GM21786 (cell line): ENCODE measurements around the gene SUCNR1.
"Not testable (repeated sequence)": the region's sequence is repeated elsewhere in the genome, so short reads cannot be mapped to it uniquely, and the experiment has no call there.

Experiments
- ATAC-seq: cut with Tn5 transposase; IDR thresholded peaks from one replicate; pipeline ENCODE4 v1.9.1; 2021; ENCODE audit not compliant: unreplicated experiment

The SUCNR1 gene, protein sequence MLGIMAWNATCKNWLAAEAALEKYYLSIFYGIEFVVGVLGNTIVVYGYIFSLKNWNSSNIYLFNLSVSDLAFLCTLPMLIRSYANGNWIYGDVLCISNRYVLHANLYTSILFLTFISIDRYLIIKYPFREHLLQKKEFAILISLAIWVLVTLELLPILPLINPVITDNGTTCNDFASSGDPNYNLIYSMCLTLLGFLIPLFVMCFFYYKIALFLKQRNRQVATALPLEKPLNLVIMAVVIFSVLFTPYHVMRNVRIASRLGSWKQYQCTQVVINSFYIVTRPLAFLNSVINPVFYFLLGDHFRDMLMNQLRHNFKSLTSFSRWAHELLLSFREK

DNA sequence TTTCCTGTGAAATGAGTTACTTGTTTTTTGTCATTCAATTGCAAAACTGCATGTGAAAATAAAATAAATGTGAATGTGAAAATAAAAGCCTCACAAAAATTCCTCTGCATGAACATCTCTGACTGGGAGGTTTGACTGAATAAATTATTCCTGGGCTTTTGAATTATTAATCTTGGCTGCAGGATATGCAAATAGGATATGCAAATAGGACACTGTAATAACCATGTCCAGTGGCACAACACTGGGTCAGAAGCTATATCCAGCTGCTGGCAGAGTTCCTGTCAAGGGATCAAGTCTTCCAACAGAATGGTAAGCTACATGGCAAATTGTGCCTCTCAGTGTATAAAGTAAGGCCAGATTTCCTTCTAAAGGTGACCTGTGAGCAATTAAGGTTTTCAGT, at the start of gene SUCNR1:
Gene SUCNR1 (plus strand): TSS at position 246 of the 400 bp plus-strand sequence. CDS start 6,250 bp downstream, outside the sequence.
- ATAC-seq: no peak

DNA sequence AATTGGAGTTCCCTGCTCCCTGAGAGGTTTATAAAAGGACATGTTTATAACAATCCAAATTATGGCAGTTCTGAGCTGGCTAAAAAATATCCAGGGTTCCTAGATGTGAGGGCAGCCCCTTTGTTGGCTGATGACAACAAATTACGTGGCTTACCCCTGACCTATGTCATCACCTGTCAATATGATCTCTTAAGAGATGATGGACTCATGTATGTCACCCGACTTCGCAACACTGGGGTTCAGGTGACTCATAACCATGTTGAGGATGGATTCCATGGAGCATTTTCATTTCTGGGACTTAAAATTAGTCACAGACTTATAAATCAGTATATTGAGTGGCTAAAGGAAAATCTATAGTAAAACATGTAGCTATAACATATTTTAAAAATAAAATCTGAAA, 45.6 kb upstream of the SUCNR1 start:
- no peak for ATAC-seq

DNA sequence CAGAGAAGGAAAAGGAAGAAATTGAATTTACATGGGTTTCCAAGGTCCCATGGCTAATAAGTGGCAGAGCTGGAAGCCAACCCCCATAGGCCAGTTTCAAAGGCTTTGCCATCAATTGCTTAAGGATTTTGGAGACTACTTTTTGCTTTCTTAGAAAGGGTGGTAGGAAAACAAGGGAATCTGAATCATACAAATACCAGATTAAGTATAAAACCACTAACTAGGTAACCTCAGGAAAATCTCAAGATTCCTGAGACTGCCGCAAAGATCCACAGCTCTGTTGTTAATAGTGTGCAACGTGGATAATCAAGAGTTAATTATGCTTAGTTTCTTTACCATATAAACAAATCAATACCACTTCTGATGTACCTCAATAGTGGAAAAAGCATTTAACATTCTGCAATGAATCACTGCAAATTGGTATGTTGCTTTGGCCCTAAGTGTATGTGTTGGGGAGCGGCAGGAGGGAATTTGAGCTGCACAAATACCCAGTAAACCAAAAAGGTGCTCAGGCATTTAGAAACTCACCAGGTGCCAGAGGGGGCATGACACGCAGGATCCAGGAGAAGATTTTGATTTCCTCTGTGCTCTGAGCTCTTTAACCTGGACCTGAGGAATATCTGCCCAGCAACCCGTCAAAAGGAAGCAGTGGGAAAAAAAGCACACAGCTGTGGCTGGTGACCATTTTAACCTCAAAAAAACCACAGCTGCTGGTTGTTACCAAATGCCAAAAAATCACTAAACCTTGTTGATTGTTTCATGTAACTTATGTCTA, 37.5 kb upstream of the SUCNR1 start:
- no peak for ATAC-seq

DNA sequence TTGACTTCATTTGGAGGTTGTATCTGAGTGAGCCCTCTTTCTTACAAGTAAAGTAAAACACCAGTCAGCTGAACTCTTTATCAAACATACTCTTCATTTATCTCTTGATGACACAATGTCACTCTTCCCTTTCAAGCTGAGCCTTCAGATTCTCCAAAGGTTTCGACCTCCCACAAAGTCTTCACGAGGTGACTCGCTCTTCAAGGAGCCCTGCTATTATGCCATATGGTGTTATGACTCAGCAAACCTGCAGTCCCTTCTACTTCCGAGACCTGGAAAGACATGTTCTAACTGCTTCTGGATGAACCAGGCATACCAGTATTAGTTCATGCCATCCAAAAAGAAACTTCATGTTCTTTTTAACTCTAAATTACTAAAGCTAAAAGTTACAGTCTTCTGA, 36.4 kb upstream of the SUCNR1 start:
- no peak for ATAC-seq

DNA sequence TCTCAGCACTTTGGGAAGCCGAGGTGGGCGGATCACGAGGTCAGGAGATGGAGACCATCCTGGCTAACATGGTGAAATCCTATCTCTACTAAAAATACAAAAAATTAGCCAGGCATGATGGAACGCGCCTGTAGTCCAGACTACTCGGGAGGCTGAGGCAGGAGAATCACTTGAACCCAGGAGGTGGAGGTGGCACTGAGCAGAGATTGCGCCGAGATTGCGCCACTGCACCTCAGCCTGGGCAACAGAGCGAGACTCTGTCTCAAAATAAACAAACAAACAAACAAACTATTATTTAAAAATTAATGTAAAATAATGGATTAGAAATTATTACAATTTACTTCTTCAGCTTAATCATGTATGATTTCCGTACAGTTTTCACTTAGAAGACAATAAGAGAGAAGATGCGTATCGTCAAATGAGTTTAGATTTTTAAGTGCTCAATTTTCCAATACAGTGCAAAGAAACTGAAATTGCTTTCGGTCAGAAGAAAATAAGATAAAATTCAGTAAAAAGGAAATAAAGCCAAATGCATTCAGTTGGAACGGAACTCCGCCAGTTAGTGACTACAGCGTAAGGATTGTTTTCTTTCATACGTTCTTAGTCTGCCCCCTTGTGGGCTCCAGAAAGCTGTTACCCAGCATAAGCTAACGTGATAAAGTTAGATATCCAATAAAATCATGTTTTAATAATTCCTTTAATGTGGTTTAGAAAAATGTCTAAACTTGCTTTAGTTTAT, 34.7 kb upstream of the SUCNR1 start:
- peak; percentile 76 for ATAC-seq

DNA sequence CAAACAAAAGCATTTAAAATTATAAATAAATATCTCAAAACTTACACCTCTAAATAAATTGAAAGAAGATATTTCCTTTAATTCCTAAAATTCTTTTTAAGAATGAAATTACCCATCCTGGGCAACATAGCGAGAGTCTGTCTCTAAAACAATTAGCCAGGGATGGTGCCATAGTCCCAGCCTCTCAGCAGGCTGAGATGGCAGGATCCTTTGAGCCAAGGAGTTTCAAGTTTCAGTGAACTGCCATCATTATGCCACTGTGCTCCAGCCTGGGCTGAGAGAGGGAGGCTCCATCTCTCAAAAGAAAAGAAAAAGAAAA, 34.2 kb upstream of the SUCNR1 start:
- no peak for ATAC-seq

DNA sequence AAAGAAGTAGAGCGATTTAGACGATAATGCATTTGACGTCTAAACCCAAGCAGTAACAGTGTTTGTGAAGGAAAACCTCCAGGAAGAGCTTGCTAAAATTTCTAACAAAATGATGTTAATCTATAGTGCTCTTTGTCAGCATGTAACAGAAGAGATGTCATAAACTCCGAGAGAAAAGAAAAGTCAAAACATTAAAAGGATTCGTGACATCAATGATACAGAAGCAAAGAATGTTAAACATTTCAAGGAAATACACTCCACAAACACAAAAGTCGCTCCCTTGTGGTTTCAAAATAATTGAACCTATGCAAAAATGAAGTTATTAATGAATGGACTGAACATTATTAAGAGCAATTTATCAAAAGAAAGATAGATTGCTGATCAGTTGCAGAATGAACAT, 31.6 kb upstream of the SUCNR1 start:
- ATAC-seq: no peak

DNA sequence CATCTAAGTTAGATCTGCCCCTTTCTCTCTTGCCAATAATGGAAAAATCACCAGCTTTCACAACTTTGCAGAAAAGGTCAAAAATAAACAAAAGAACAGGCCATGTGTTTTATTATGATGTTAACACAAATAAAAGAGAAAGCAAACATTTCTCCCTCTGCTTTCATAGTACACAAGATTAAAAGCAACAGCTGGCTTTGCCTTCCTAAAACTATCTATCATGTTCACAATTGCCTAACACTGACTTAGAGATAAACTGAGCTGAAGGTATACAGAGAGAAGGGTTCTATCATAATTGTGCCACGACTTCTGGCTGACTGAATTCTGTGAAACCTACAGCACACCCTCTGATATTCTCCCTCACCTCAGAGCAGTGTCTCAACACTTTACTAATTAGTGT, 30.2 kb upstream of the SUCNR1 start:
- no peak for ATAC-seq

DNA sequence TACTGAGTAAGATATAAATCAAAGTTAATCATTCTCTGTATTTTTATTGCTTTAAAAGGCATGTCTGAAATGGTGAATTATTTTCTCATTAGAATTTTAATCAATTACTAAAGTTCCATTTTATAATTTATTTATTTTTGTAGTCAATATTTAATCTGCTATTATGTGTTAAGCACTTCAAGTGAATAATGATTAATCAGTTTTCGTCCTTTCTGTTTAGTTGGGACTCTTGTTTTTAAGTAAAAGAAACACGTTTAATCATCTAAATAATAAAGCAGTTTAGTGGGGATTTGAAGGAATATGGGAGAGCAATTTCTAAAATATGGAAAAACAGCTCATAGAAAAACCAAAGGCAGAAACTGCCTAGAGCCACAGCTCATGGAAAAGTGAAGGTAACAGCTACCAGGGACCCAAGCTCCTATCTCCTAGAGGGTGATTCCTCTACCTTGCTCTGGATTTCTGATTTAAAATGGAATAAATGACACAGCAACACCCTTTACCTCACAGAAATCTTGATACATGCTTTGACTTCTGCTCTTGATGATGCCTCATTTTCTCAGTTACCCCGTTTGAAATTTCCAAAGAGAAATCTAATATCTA, 28.0 kb upstream of the SUCNR1 start:
- ATAC-seq: no peak

DNA sequence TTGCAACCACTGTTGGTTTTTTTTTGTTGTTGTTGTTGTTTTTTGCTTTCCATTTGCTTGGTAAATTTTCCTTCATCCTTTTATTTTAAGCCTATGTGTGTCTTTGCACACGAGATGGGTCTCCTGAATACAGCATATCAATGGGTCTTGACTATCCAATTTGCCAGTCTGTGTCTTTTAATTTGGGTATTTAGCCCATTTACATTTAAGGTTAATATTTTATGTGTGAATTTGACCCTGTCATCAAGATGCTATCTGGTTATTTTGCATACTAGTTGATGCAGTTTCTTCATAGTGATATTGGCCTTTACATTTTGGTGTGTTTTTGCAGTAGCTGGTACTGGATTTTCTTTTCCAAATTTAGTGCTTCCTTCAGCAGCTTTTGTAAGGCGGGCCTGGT, 23.4 kb upstream of the SUCNR1 start:
- ATAC-seq: not testable (repeated sequence)

DNA sequence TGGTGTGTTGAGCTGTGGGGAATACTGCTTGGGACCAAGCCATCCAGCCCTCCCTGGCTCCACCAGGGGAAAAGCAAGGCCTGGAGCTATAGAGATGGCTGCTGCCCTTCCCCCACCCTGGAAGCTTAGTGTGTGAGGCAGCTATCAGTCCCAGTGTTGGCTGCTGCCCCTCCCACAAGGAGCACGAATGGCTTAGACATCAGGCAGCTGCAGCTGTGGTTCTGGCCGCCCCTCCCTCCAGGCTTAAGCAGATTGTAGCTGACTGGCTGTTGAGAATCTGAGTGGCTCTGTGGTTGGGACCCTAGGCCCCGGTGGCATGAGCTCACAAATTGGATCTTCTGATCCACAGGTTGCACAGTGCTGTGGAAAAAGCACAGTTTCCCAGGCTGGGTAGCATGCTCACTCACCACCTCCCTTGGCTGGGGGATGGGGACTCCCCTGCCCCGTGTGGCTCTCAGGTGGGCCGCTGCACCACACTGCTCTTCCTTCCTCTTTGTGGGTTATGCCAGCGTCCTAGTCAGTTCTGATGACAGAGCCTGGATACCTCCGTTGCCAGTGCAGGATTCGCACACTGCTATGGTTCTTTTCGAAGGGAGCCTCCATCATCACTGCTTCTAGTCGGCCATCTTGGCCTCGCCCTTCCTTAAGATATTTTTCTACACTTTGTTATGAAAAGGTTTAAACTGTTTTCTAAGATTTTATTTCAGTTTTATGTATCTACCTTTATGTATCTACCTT, 21.2 kb upstream of the SUCNR1 start:
- ATAC-seq: no peak

DNA sequence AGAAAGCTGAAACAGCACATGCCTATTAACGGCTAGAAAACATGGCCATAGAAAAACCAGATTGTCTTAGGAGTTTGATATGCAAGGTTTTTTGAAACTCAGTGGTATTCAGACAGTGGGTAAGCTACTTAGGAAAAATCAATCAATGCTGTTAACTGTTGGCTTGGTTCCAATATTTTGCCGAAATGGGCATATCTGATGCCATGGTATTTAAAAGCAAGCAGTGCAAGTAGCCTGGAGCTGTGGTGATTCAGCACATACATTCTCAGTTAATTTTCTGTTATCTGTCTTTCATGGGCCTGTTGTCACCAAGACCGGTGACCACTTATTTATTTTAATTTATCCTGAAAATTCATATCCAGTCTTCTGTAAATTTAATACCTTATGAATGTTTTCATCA, 17.3 kb upstream of the SUCNR1 start:
- ATAC-seq: no peak

DNA sequence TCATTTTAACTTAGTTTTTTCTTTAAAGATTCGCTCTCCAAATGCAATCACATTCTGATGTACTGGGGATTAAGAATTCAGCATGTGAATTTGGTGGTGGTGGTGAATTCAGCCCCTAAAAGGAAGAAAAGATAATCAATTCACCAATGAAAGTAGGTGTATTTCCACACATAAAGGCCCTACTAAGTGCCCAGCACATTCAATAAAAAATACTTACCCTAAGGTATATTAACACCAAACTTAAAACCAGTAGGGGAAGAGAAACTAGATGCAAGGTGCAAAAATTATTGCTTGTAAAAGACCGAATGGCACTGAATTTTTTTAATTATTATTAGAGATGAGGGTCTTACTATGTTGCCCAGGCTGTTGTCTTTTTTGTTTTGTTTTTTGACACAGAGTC, 16.8 kb upstream of the SUCNR1 start:
- no peak for ATAC-seq

DNA sequence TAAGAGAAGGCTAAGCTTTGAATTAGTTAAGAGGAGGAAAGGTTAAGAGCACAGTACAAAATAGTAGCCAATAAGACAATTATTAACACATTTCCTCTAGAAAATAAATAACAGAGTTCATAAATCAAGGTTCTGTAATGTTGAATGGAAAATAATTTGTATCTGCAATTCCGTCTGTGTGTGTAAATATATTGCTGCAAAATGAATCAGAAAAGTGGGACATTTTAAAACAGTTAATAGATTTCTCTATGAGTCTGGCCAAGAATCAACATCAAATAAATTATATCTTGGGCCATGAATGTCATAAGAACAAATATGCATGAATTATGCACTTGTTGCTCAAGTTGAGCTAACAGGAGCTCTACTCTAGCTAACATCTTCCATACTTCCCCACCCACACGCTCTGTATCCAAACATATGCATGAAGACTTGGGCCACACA, 14.2 kb upstream of the SUCNR1 start:
- no peak for ATAC-seq

DNA sequence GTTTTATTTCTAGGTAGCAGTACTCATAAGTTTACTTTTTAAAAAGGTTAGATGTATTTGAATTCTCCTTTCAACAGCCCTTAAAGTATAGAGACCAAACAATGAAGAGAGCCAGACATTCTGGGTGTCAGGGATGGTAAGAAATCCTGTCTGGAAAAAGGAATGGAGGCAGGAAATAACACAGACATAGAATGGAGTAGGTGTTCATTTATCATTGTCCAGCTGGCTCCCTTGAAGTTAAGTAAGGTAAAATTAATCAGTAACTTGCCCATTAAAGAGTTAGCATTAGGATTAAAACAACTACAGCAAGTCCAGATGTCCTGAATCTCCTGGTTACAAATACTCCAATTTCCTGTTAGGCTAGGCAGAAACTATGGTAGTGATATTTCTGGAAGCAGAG, 13.5 kb upstream of the SUCNR1 start:
- no peak for ATAC-seq

DNA sequence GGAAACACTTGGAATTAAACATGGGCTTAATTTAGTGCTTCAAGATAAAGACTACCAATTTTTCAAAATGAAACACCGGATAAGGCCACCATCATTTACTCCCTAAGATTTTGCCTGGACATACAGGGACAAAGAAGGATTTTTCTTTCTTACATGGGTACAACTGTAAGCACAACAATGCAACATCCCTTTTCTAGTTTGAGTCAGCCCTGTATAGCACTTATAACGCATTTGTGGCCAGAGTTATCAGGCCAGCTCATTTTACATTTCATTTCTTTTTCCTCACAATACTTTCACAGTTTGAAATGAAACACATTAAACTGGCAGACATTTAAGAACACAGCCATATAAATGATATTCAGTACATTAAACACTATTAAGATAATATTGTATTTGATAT, 9.8 kb upstream of the SUCNR1 start:
- no peak for ATAC-seq

DNA sequence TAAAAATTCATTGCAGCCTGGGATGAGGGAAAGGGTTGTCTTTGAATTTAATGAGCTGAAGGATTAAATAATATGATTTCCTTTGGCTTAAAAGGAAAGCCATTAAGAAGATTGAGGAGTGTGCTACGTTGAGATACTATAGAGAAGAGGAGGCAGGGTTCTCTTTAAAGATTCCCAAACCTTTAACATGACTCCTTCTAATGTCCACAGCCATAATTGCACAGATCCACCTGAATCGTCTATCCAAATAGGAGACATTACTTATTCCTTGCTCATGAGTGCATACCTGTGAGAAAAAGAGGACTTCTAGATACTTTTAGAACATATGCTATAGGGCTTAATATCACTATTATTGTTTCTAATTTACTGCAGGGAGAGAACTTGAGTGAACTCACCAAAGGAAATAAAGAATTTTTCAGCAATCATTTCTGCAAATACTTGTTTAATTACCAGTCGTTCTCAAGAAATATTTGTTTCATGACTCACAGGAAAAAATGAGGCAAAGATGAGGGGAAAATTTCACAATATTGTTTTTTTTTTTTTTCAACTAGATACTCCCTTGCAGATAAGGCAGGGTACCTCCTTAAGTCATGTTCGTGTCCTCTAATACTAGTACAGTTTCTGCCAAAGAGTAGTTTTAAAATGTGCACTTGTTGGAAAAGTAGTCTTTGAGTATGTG, 8.9 kb upstream of the SUCNR1 start:
- no peak for ATAC-seq

DNA sequence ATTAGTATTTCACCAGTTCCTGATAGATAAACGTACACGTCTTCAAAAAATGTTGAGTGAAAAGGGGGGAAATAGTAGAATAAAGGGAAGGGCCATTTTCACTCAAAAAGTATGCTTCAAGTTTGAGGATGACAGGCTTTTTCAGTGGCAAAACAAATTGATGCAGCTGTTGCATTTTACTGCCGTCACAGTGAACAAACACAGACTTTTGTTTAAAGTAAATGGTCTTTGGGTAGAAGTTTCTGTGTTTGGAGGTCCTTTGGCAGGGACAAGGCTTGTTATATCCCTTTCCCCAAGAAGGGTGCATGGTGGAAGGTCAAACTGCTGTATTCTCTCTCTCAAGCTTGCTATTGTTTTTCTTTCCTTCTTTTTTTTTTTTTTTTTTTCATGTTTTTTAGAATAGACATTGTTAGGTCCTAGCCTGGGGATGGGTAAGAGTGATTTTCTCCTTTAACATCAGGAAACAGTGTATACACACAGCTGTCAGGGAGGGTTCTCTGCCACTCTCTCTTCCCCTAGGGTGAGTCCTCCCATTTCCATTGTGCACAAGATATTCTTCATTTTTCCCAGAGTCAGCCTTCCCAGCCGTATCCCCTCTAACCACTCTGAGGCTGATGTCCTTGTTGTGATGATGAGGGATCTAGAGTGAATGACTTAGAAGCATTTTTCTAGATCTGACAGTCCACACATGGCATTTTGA, 6.6 kb upstream of the SUCNR1 start:
- ATAC-seq: no peak

DNA sequence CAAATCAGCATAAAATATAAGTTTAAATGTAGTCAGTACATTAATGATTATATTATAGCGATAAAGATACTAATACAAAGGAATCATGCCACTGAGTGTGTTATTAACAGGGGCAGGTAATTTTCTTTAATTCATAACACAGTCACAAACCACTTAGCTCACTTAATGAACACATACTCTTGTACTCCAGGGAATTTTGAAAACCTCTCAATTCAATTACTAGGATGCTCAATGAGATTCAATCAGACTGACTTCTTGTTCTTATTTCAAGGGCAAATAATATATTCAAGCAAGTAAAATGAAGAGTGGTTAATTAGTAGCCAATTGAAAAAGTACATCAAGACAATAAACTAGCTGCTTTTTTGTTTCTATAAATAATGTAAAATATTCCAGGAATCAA, 5.8 kb upstream of the SUCNR1 start:
- ATAC-seq: no peak

DNA sequence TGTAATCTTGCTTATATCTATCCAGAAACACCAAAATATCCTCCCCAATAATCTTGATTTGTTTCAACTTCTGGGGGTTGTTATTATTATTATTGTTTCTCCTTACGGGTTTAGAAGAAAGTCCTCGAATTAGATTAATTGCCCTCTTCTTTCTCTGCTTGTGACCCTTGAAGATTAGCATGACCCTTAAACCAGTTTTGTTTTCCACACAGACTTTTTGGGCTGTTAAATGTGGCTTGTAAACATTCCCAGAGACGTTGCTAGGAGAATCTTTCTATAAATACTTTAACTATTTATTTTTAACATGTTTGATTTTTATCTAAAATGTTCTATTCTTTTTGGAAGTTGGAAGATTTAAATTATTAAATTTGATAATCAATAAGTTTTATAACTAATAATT, 4.3 kb upstream of the SUCNR1 start:
- no peak for ATAC-seq
